HG03565 (cell line): ENCODE results near the gene HMCN1.
"Not testable (repeated sequence)": the region's sequence is repeated elsewhere in the genome, so short reads cannot be mapped to it uniquely, and the experiment has no call there.

Experiments used
- ATAC-seq: cut with Tn5 transposase; IDR thresholded peaks from one replicate; pipeline ENCODE4 v1.9.1; 2021; ENCODE audit warnings: mild to moderate bottlenecking, moderate library complexity; ENCODE audit not compliant: unreplicated experiment

HMCN1 gene

GRCh38 chr1:186183970-186184628 is 449.9 kb downstream of the HMCN1 start:
- peak; percentile 50 for ATAC-seq

- ATAC-seq = not testable (repeated sequence)
These were observed 452.1 kb downstream of the HMCN1 start for GRCh38 chr1:186186251-186186650.

- peak; percentile 43 for ATAC-seq
These were observed 453.4 kb downstream of the HMCN1 start for GRCh38 chr1:186187601-186188000.

- no peak for ATAC-seq
These were observed 453.9 kb downstream of the HMCN1 start for GRCh38 chr1:186188004-186188539.

GRCh38 chr1:186188736-186189135 is 454.5 kb downstream of the HMCN1 start:
- no peak for ATAC-seq

- no peak for ATAC-seq
These were observed 455.0 kb downstream of the HMCN1 start for GRCh38 chr1:186189156-186189555.

- no peak for ATAC-seq
These were observed 457.3 kb downstream of the HMCN1 start for GRCh38 chr1:186191511-186191910.

- ATAC-seq = no peak
These were observed 459.0 kb downstream of the HMCN1 start for GRCh38 chr1:186193224-186193623.

GRCh38 chr1:186194107-186194756 is 460.0 kb downstream of the HMCN1 start:
- ATAC-seq = peak; percentile 98

GRCh38 chr1:186195377-186195931 is 461.3 kb downstream of the HMCN1 start:
- ATAC-seq = no peak

- ATAC-seq = no peak
These were observed 468.1 kb downstream of the HMCN1 start for GRCh38 chr1:186202271-186202764.

- ATAC-seq = no peak
These were observed 468.6 kb downstream of the HMCN1 start for GRCh38 chr1:186202776-186203175.

- ATAC-seq = no peak
These were observed 471.9 kb downstream of the HMCN1 start for GRCh38 chr1:186206048-186206570.

- no peak for ATAC-seq
These were observed 473.3 kb downstream of the HMCN1 start for GRCh38 chr1:186207391-186208085.

- ATAC-seq = no peak
These were observed 474.4 kb downstream of the HMCN1 start for GRCh38 chr1:186208405-186209129.

GRCh38 chr1:186210258-186210657 is 476.1 kb downstream of the HMCN1 start:
- ATAC-seq = no peak

GRCh38 chr1:186211583-186211982 is 477.4 kb downstream of the HMCN1 start:
- not testable (repeated sequence) for ATAC-seq

- ATAC-seq = peak; percentile 97
These were observed 478.5 kb downstream of the HMCN1 start for GRCh38 chr1:186212568-186213224.

- ATAC-seq = no peak
These were observed 479.0 kb downstream of the HMCN1 start for GRCh38 chr1:186213225-186213607.

- ATAC-seq = no peak
These were observed 480.6 kb downstream of the HMCN1 start for GRCh38 chr1:186214791-186215190.
